Measurements from ENCODE around the gene TAS1R3.

TAS1R3 gene

GRCh38 chr1:1377540-1378205 lies 46.6 kb downstream of the TAS1R3 start:
- Histone ChIP-seq H3K79me2 (no peaks in the 10 kb centered on the region), H3K9ac (no peak overlapping the region), H3K27me3 (ENCODE audit: control insufficient read depth, insufficient read depth, low read length) (no peaks in the 10 kb centered on the region), H3K4me2 (ENCODE audit: low read length) (no peak overlapping the region), H3K4me1 (no peaks in the 10 kb centered on the region), H3K36me3 (ENCODE audit: control insufficient read depth, insufficient read depth, low read length) (no peaks in the 10 kb centered on the region), H3K27ac (no peak overlapping the region), H3K9me3 (ENCODE audit: control insufficient read depth, low read length) (no peaks in the 10 kb centered on the region), H3K4me3 (ENCODE audit: low read depth, low read length) (no peak overlapping the region), H2AFZ (no peak overlapping the region)
- TF ChIP-seq CTCF (IDR thresholded peaks at IDR 0.05), result no peak

- Histone ChIP-seq H3K4me2 (ENCODE audit: low read length) (no peak overlapping the region), H3K79me2 (no peaks in the 10 kb centered on the region), H3K9me3 (ENCODE audit: control insufficient read depth, low read length) (no peaks in the 10 kb centered on the region), H3K36me3 (ENCODE audit: control insufficient read depth, insufficient read depth, low read length) (no peaks in the 10 kb centered on the region), H3K9ac (no peak overlapping the region), H3K4me3 (ENCODE audit: low read depth, low read length) (no peak overlapping the region), H3K27ac (no peak overlapping the region), H3K27me3 (ENCODE audit: control insufficient read depth, insufficient read depth, low read length) (no peaks in the 10 kb centered on the region), H2AFZ (no peak overlapping the region), H3K4me1 (no peaks in the 10 kb centered on the region)
- no peak for TF ChIP-seq CTCF (IDR thresholded peaks at IDR 0.05)
Measured at GRCh38 chr1:1380860-1381259, 49.8 kb downstream of the TAS1R3 start.

GRCh38 chr1:1381294-1381693 lies 50.2 kb downstream of the TAS1R3 start:
- H3K79me2 ChIP-seq, result no peaks in the 10 kb centered on the region
- no peaks in the 10 kb centered on the region for H3K4me1 ChIP-seq
- H2AFZ ChIP-seq, result no peak overlapping the region
- H3K4me2 ChIP-seq (ENCODE audit: low read length), result no peak overlapping the region
- no peaks in the 10 kb centered on the region for H3K36me3 ChIP-seq (ENCODE audit: control insufficient read depth, insufficient read depth, low read length)
- H3K9ac ChIP-seq, result no peak overlapping the region
- TF ChIP-seq CTCF (IDR thresholded peaks at IDR 0.05), result no peak
- H3K9me3 ChIP-seq (ENCODE audit: control insufficient read depth, low read length), result no peaks in the 10 kb centered on the region
- no peak overlapping the region for H3K27ac ChIP-seq
- H3K4me3 ChIP-seq (ENCODE audit: low read depth, low read length), result no peak overlapping the region
- no peaks in the 10 kb centered on the region for H3K27me3 ChIP-seq (ENCODE audit: control insufficient read depth, insufficient read depth, low read length)

All from parathyroid adenoma (tissue), 2 donors.